Smooth muscle cell (in vitro differentiated cells): Measurements from ENCODE around the gene TTC12. TPM values are rescaled to one million over a fixed set of nuclear protein-coding genes. Genes with fewer than 3 reads are reported as not detected.

Source experiments
- DNase-seq: peaks from one replicate; lab custom pipeline; 2025; ENCODE audit not compliant: unreplicated experiment; lab: John Stamatoyannopoulos, UW
- H2AFZ ChIP-seq: fragments of 200-600 bp; sonication (generic); 2 replicates; pipeline ENCODE4 v1.6.0; 2016; ENCODE audit warnings: antibody characterized with exemption, low read depth, mild to moderate bottlenecking
- H3F3A ChIP-seq: fragments of 200-600 bp; sonication (generic); 2 replicates; pipeline ENCODE4 v1.6.0; 2017; ENCODE audit warnings: antibody characterized with exemption, low read depth
- H3K27ac ChIP-seq: fragments of 200-600 bp; sonication (generic); 2 replicates; pipeline ENCODE4 v1.5.1; 2016; ENCODE audit warnings: low read depth, mild to moderate bottlenecking
- H3K27me3 ChIP-seq: fragments of 200-600 bp; sonication (generic); 2 replicates; pipeline ENCODE4 v1.6.1; 2016; ENCODE audit warnings: low read depth, mild to moderate bottlenecking
- H3K36me3 ChIP-seq: fragments of 200-600 bp; sonication (generic); 2 replicates; pipeline ENCODE4 v1.5.1; 2016; ENCODE audit warnings: low read depth
- H3K4me1 ChIP-seq: fragments of 200-600 bp; sonication (generic); 2 replicates; pipeline ENCODE4 v1.5.1; 2016; ENCODE audit warnings: low read depth
- H3K4me2 ChIP-seq: fragments of 200-600 bp; sonication (generic); 2 replicates; pipeline ENCODE4 v1.6.0; 2016; ENCODE audit warnings: mild to moderate bottlenecking
- H3K4me3 ChIP-seq: fragments of 200-600 bp; sonication (generic); 2 replicates; pipeline ENCODE4 v1.5.1; 2016; ENCODE audit warnings: mild to moderate bottlenecking
- H3K79me2 ChIP-seq: fragments of 200-600 bp; sonication (generic); 2 replicates; pipeline ENCODE4 v1.6.0; 2016; ENCODE audit warnings: low read depth, mild to moderate bottlenecking
- H3K9ac ChIP-seq: fragments of 200-600 bp; sonication (generic); 2 replicates; pipeline ENCODE4 v1.6.0; 2016; ENCODE audit warnings: low read depth
- H3K9me3 ChIP-seq: fragments of 200-600 bp; sonication (generic); replicated peaks from 2 replicates; pipeline ENCODE4 v1.5.1; 2016; ENCODE audit warnings: low read depth
- H4K20me1 ChIP-seq: fragments of 200-600 bp; sonication (generic); 2 replicates; pipeline ENCODE4 v1.6.0; 2016; ENCODE audit warnings: low read depth
- CTCF ChIP-seq: fragments of 200-600 bp; sonication (generic); IDR thresholded peaks from 2 replicates; pipeline ENCODE4 v1.5.1; 2017; ENCODE audit warnings: borderline replicate concordance, mild to moderate bottlenecking, antibody characterized with exemption; ENCODE audit not compliant: insufficient read depth, poor library complexity, severe bottlenecking
- WGBS: methylation state at CpG from one replicate; pipeline ENCODE4 v1.1.7; 2016; ENCODE audit warnings: low lambda C conversion rate; 5-methylcytosine and 5-hydroxymethylcytosine counted together
- polyA plus RNA-seq: library from polyadenylated mRNA; unstranded; fragments of >200 nt; fragmentation: Nextera tagmentation; extraction: Ambion mirVana; gene quantifications from 2 replicates; pipeline ENCODE4 v1.2.1, GENCODE V29; 2016
- total RNA-seq: library from RNA; depleted of rRNA; stranded (reverse); fragments of >200 nt; gene quantifications from 2 replicates; pipeline ENCODE4 v1.2.3, GENCODE V29; 2014

TTC12 gene
- total and polyA plus RNA-seq, 2 experiments from 2014 or later, result 5.8 to 8.8 TPM

GRCh38 chr11:113356203-113356602, 41.8 kb downstream of the TTC12 start:
- DNase-seq, result no peak
- H3K4me2 ChIP-seq, result no peak overlapping the region
- H3K27ac ChIP-seq, result no peak overlapping the region
- no peaks in the 10 kb centered on the region for H3K79me2 ChIP-seq
- no peaks in the 10 kb centered on the region for H3K27me3 ChIP-seq
- H3F3A ChIP-seq, result no peaks in the 10 kb centered on the region
- H3K36me3 ChIP-seq, result peaks cover 5% of the 10 kb centered on the region
- no peaks in the 10 kb centered on the region for H3K9me3 ChIP-seq
- H3K9ac ChIP-seq, result no peak overlapping the region
- H3K4me1 ChIP-seq, result no peaks in the 10 kb centered on the region
- 97% methylated on average over 3 of the region's 3 CpGs for WGBS
- no peak for TF ChIP-seq CTCF
- no peak overlapping the region for H3K4me3 ChIP-seq
- H2AFZ ChIP-seq, result no peak overlapping the region
- H4K20me1 ChIP-seq, result no peaks in the 10 kb centered on the region

- no peaks in the 10 kb centered on the region for H3F3A ChIP-seq
- H3K4me1 ChIP-seq, result no peaks in the 10 kb centered on the region
- 86% methylated on average over 5 of the region's 5 CpGs for WGBS
- H3K79me2 ChIP-seq, result no peaks in the 10 kb centered on the region
- H3K27me3 ChIP-seq, result no peaks in the 10 kb centered on the region
- H2AFZ ChIP-seq, result no peak overlapping the region
- no peak overlapping the region for H3K27ac ChIP-seq
- no peak overlapping the region for H3K4me2 ChIP-seq
- no peaks in the 10 kb centered on the region for H4K20me1 ChIP-seq
- no peak for DNase-seq
- no peak overlapping the region for H3K9ac ChIP-seq
- no peaks in the 10 kb centered on the region for H3K36me3 ChIP-seq
- H3K4me3 ChIP-seq, result no peak overlapping the region
- H3K9me3 ChIP-seq, result no peaks in the 10 kb centered on the region
- no peak for TF ChIP-seq CTCF
Observed at GRCh38 chr11:113363406-113363805, 49.0 kb downstream of the TTC12 start.

- H3K36me3 ChIP-seq, result no peaks in the 10 kb centered on the region
- H2AFZ ChIP-seq, result no peak overlapping the region
- H3K27me3 ChIP-seq, result no peaks in the 10 kb centered on the region
- no peak overlapping the region for H3K4me3 ChIP-seq
- H3K4me1 ChIP-seq, result no peaks in the 10 kb centered on the region
- no peak for TF ChIP-seq CTCF
- no peaks in the 10 kb centered on the region for H3F3A ChIP-seq
- WGBS, result 95% methylated on average over 7 of the region's 7 CpGs
- no peak overlapping the region for H3K9ac ChIP-seq
- no peaks in the 10 kb centered on the region for H3K9me3 ChIP-seq
- H3K27ac ChIP-seq, result no peak overlapping the region
- no peaks in the 10 kb centered on the region for H3K79me2 ChIP-seq
- no peak for DNase-seq
- no peaks in the 10 kb centered on the region for H4K20me1 ChIP-seq
- H3K4me2 ChIP-seq, result no peak overlapping the region
Observed at GRCh38 chr11:113363996-113364641, 49.7 kb downstream of the TTC12 start.

GRCh38 chr11:113365895-113366294, 51.5 kb downstream of the TTC12 start:
- Histone ChIP-seq H3K27me3 (no peaks in the 10 kb centered on the region), H3K36me3 (no peaks in the 10 kb centered on the region), H3K9ac (no peak overlapping the region), H3F3A (no peaks in the 10 kb centered on the region), H3K79me2 (no peaks in the 10 kb centered on the region), H4K20me1 (no peaks in the 10 kb centered on the region), H3K4me2 (no peak overlapping the region), H3K4me3 (no peak overlapping the region), H3K9me3 (no peaks in the 10 kb centered on the region), H3K4me1 (no peaks in the 10 kb centered on the region), H3K27ac (no peak overlapping the region), H2AFZ (no peak overlapping the region)
- TF ChIP-seq CTCF, result no peak
- WGBS, result 91% methylated on average over 5 of the region's 5 CpGs
- no peak for DNase-seq
